ENCODE measurements around the gene UPF1.

UPF1 gene

DNA sequence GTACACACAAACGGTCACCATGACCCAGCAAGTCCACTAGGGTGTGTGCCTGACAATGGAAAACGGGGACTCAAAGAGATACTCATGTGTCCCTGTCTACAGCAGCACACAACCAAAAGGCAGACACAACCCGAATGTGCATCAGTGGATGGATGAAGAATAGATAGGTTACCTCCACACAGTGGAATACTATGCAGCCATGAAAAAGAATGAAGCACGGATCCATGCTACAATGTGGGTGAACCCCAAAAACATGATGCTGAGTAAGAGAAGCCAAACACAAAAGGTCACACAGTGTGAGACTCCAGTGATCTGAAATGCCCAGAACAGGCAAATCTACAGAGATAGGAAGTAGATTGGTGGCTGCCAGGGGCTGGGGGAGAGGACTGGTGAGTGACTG is 55.2 kb downstream of the UPF1 start:
- POLR2A ChIA-PET: no interaction called here

DNA sequence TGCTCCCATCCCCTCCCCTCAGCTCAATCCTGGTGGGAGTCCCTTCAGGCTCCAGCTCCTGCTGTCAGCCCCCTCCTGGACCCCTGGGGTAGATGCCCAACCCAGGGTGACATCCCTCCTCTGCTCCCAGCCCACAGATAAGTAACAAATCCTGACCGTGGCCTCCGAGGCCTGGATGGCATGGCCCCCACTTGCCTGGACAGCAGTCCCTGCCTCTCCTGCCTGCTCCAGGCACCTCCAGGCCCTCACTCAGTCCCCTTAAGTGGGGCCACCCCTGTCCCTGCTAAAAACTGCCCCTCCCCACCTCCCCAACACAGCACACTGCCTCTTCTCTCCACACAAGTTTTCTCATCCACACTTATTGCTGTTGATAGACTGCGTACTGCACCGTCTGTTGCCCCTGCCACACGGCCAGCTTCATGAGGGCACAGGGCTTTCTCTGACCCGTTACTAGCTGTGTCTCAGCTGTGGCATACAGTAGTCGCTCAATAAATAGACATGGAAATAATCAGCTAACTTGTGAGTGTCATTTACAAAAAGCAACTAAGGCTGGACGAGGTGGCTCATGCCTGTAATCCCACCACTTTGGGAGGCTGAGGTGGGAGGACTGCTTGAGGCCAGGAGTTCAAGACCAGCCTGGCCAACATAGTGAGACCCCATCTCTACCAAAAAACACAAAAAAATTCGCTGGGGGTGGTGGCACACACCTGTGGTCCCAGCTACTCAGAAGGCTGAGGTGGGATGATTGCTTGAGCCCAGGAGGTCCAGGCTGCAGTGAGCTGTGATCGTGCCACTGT is 58.4 kb downstream of the UPF1 start:
- ChIA-PET CTCF (no interaction called here), POLR2A (no interaction called here)
- DNase-seq (ENCODE audit: extremely low spot score): no peak
- TF ChIP-seq LEF1 (IDR thresholded peaks at IDR 0.05; ENCODE audit: borderline replicate concordance) (no peak), CTBP1 (IDR thresholded peaks at IDR 0.05; ENCODE audit: borderline replicate concordance) (no peak), FOXK2 (IDR thresholded peaks at IDR 0.05) (no peak), NFRKB (IDR thresholded peaks at IDR 0.05) (no peak), FOXM1 (IDR thresholded peaks at IDR 0.05; ENCODE audit: borderline replicate concordance) (no peak), TARDBP (IDR thresholded peaks at IDR 0.05) (no peak), ELF4 (IDR thresholded peaks at IDR 0.05) (no peak), SUZ12 (IDR thresholded peaks at IDR 0.05) (no peak), SP1 (IDR thresholded peaks at IDR 0.05) (no peak), HDGF (IDR thresholded peaks at IDR 0.05; ENCODE audit: borderline replicate concordance) (no peak)

More for the DNA sequence above, 55.2 kb downstream of the UPF1 start:
- TF ChIP-seq LEF1 (IDR thresholded peaks at IDR 0.05; ENCODE audit: borderline replicate concordance): no peak
- no peak for TF ChIP-seq HDGF (IDR thresholded peaks at IDR 0.05; ENCODE audit: borderline replicate concordance)
- TF ChIP-seq NFRKB (IDR thresholded peaks at IDR 0.05): no peak
- TF ChIP-seq L3MBTL2 (conservative IDR thresholded peaks at IDR 0.05): no peak
- no peak for TF ChIP-seq ZNF384 (IDR thresholded peaks at IDR 0.05)
- TF ChIP-seq FOXA1 (IDR thresholded peaks at IDR 0.05): no peak
- no peak for TF ChIP-seq FOXM1 (IDR thresholded peaks at IDR 0.05; ENCODE audit: borderline replicate concordance)
- TF ChIP-seq, protein P1, sequence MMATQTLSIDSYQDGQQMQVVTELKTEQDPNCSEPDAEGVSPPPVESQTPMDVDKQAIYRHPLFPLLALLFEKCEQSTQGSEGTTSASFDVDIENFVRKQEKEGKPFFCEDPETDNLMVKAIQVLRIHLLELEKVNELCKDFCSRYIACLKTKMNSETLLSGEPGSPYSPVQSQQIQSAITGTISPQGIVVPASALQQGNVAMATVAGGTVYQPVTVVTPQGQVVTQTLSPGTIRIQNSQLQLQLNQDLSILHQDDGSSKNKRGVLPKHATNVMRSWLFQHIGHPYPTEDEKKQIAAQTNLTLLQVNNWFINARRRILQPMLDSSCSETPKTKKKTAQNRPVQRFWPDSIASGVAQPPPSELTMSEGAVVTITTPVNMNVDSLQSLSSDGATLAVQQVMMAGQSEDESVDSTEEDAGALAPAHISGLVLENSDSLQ (IDR thresholded peaks at IDR 0.05): no peak
- TF ChIP-seq ARNT (IDR thresholded peaks at IDR 0.05): no peak
- TF ChIP-seq FOXK2 (IDR thresholded peaks at IDR 0.05): no peak
- no peak for TF ChIP-seq SUZ12 (IDR thresholded peaks at IDR 0.05)
- no peak for TF ChIP-seq SP1 (IDR thresholded peaks at IDR 0.05)
- TF ChIP-seq ELF4 (IDR thresholded peaks at IDR 0.05): no peak
- CTCF ChIA-PET: no interaction called here
- DNase-seq (ENCODE audit: extremely low spot score): no peak

DNA sequence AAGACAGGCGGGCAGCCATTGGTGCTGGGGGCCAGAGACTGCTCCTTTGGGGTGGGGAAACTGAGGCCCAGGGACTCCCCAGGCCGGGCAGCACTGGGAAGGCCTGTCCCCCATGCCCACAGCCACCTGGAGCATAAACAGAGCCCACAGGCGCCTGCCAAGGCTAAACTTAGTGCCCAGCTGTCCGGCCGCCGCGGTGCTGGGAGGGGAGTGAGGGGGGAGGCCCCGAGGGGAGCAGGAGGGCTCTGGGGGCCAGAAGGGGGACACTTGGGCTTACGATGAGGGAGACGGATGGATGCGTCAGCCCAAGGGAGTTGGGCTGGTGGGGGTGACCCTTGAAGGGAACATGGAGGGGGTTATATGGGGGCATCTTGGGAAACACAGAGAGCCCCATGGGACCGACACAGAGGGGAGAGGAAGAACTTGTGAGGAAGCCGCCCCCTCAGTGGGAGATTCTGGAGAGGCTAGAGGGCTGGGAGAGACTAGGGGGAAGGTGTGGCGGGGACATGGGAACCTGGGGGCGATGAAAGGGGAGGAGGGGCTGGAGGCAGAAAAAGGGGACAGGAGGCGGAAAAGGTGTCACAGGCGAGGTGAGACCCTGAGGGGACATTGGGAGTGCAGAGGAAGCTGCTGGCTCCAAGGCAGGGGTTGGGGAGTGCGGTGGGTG is 62.0 kb downstream of the UPF1 start:
- CTCF ChIA-PET: interaction anchor here (0.6 to 2.5 kb wide), 3 partner anchors 14 to 109 kb away, joined by 5 to 10 read pairs (median 6); no protein-coding TSS in a partner anchor
- POLR2A ChIA-PET: no interaction called here
- DNase-seq (ENCODE audit: extremely low spot score): no peak
- TF ChIP-seq FOXM1 (IDR thresholded peaks at IDR 0.05; ENCODE audit: borderline replicate concordance) (no peak), FOXK2 (IDR thresholded peaks at IDR 0.05) (no peak), HDGF (IDR thresholded peaks at IDR 0.05; ENCODE audit: borderline replicate concordance) (no peak), SUZ12 (IDR thresholded peaks at IDR 0.05) (no peak), CTBP1 (IDR thresholded peaks at IDR 0.05; ENCODE audit: borderline replicate concordance) (no peak), SP1 (IDR thresholded peaks at IDR 0.05) (no peak), ZNF384 (IDR thresholded peaks at IDR 0.05) (no peak), FOXA1 (IDR thresholded peaks at IDR 0.05) (no peak), BHLHE40 (IDR thresholded peaks at IDR 0.05; ENCODE audit: borderline replicate concordance) (no peak), ARNT (IDR thresholded peaks at IDR 0.05) (no peak), LEF1 (IDR thresholded peaks at IDR 0.05; ENCODE audit: borderline replicate concordance) (no peak), ELF4 (IDR thresholded peaks at IDR 0.05) (no peak), NFRKB (IDR thresholded peaks at IDR 0.05) (no peak), TARDBP (IDR thresholded peaks at IDR 0.05) (no peak), L3MBTL2 (conservative IDR thresholded peaks at IDR 0.05) (no peak)
- TF ChIP-seq, protein P1 (IDR thresholded peaks at IDR 0.05): no peak

DNA sequence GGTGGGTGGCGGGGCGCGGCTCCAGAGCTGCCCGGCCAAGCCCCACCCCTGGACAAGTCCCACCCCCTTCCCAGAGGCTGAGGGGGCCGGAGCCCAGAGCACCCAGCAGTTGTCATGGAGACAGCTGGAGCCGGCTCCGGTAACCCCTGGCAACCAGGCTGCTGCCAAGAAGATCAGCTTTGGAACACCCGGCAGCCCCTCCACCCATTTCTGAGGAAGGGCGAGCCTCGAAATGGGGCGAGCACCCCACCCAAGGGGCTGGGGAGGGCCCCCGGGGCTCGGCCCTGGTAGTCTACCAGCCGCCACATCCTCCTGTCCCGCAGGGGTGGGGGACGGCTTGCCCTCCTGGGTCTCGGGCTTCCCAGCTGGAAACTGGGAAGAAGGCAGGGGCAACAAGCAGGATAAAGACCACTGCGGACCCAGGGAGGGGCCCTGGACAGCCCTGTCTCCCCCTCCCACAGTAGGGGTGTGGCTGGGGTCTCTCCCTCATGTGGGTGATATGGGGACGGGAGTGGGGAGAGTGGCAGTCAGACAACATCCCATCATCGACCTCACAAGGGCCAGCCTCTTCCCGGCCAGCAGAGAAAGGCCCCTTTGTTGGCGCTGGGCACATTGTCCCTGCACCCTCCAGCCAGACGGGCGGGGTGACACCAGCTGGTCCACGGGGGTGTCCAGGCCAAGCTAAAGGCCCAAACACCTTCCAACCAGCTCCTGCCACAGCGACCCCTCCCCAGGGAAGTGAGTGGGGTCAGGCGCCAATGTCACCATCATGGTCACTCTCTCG is 62.7 kb downstream of the UPF1 start:
- TF ChIP-seq TARDBP (IDR thresholded peaks at IDR 0.05) (no peak), ZNF384 (IDR thresholded peaks at IDR 0.05) (no peak), CTBP1 (IDR thresholded peaks at IDR 0.05; ENCODE audit: borderline replicate concordance) (no peak), SUZ12 (IDR thresholded peaks at IDR 0.05) (no peak), FOXK2 (IDR thresholded peaks at IDR 0.05) (no peak), L3MBTL2 (conservative IDR thresholded peaks at IDR 0.05) (no peak), ELF4 (IDR thresholded peaks at IDR 0.05) (no peak), FOXM1 (IDR thresholded peaks at IDR 0.05; ENCODE audit: borderline replicate concordance) (no peak), HDGF (IDR thresholded peaks at IDR 0.05; ENCODE audit: borderline replicate concordance) (no peak), SP1 (IDR thresholded peaks at IDR 0.05) (no peak), LEF1 (IDR thresholded peaks at IDR 0.05; ENCODE audit: borderline replicate concordance) (no peak), FOXA1 (IDR thresholded peaks at IDR 0.05) (no peak), ARNT (IDR thresholded peaks at IDR 0.05) (no peak)
- TF ChIP-seq, protein P1 (IDR thresholded peaks at IDR 0.05): no peak
- ChIA-PET CTCF (interaction anchor here (0.6 to 2.5 kb wide), 8 partner anchors 14 to 195 kb away, joined by 3 to 10 read pairs (median 4); no protein-coding TSS in a partner anchor), POLR2A (interaction anchor here (1.0 to 1.3 kb wide), 3 partner anchors 14 to 92 kb away, joined by 3 to 4 read pairs (median 3); no protein-coding TSS in a partner anchor)
- DNase-seq (ENCODE audit: extremely low spot score): no peak
